CD4-positive, alpha-beta memory T cell (primary cell): ENCODE measurements around the gene PRSS57. TPM values are rescaled to one million over a fixed set of nuclear protein-coding genes. Genes with fewer than 3 reads are reported as not detected.
"Not testable (repeated sequence)": the region's sequence is repeated elsewhere in the genome, so short reads cannot be mapped to it uniquely, and the experiment has no call there.

ENCODE experiments used
- CTCF ChIA-PET: fragments of 350-600 bp; sonication (Branson Sonifier 250); formaldehyde crosslinking; loops from one replicate; lab custom pipeline; 2021; ENCODE audit warnings: inconsistent platforms; ENCODE audit not compliant: partially characterized antibody; lab: Charles Lee
- POLR2A ChIA-PET: fragments of 350-600 bp; sonication (Branson Sonifier 250); formaldehyde crosslinking; loops from one replicate; lab custom pipeline; 2021; ENCODE audit not compliant: partially characterized antibody; lab: Charles Lee
- DNase-seq, 5 donors: peaks; one replicate each; pipeline versions ENCODE4 v3.0.0 to v3.0.0-alpha.2; 2020 to 2022; ENCODE audit warnings: mixed read lengths in 1 of 5
- H3K27ac ChIP-seq: one replicate; pipeline ENCODE4 v1.7.0; 2013; ENCODE audit warnings: low read depth, low read length
- H3K27me3 ChIP-seq: 2 replicates; pipeline ENCODE4 v1.7.0; 2013; ENCODE audit warnings: mild to moderate bottlenecking, low read length, moderate library complexity; ENCODE audit not compliant: insufficient read depth
- H3K36me3 ChIP-seq: 2 replicates; pipeline ENCODE4 v1.7.0; 2013; ENCODE audit warnings: mild to moderate bottlenecking, low read length, moderate library complexity; ENCODE audit not compliant: insufficient read depth
- H3K4me1 ChIP-seq: 2 replicates; pipeline ENCODE4 v1.7.0; 2013; ENCODE audit warnings: mild to moderate bottlenecking, low read length, moderate library complexity; ENCODE audit not compliant: insufficient read depth
- H3K4me3 ChIP-seq, 2 donors: one replicate each; pipeline ENCODE4 v1.7.0; 2013; ENCODE audit warnings: low read length in 2 of 2, mild to moderate bottlenecking in 1 of 2
- H3K9me3 ChIP-seq, 2 donors: one replicate each; pipeline ENCODE4 v1.7.0; 2013; ENCODE audit warnings: low read length in 2 of 2, control low read depth in 1 of 2; ENCODE audit not compliant: control insufficient read depth in 1 of 2
- H3K27ac Mint-ChIP-seq, 7 donors: one replicate each; pipeline ENCODE4 v1.8.0; 2020 to 2021; ENCODE audit warnings: mixed read lengths in 7 of 7, mild to moderate bottlenecking in 6 of 7, inconsistent platforms in 3 of 7, moderate library complexity in 3 of 7
- H3K27me3 Mint-ChIP-seq, 2 donors: one replicate each; pipeline ENCODE4 v1.8.0; 2020 to 2021; ENCODE audit warnings: mixed read lengths in 2 of 2
- H3K36me3 Mint-ChIP-seq, 2 donors: one replicate each; pipeline ENCODE4 v1.8.0; 2020 to 2021; ENCODE audit warnings: mixed read lengths in 2 of 2, inconsistent platforms in 1 of 2, mild to moderate bottlenecking in 1 of 2
- H3K4me1 Mint-ChIP-seq, 4 donors: one replicate each; pipeline ENCODE4 v1.8.0; 2020 to 2021; ENCODE audit warnings: mixed read lengths in 4 of 4, mild to moderate bottlenecking in 1 of 4
- H3K4me3 Mint-ChIP-seq, 8 donors: one replicate each; pipeline ENCODE4 v1.8.0; 2020 to 2021; ENCODE audit warnings: mixed read lengths in 8 of 8, mild to moderate bottlenecking in 7 of 8, moderate library complexity in 6 of 8, inconsistent platforms in 3 of 8
- H3K9me3 Mint-ChIP-seq, 8 donors: one replicate each; pipeline ENCODE4 v1.8.0; 2020 to 2021; ENCODE audit warnings: mixed read lengths in 8 of 8, mild to moderate bottlenecking in 5 of 8, inconsistent platforms in 3 of 8, moderate library complexity in 1 of 8
- intact Hi-C: fragments of 100-400 bp; cut with micrococcal nuclease; formaldehyde crosslinking; loops from one replicate; pipeline ENCODE4 v1.15.1; 2023
- polyA plus RNA-seq, 2 donors: library from polyadenylated mRNA; unstranded; fragments of 300-500 nt; fragmentation: Illumina TruSeq; gene quantifications; one replicate each; pipeline ENCODE4 v1.2.3, GENCODE V29; 2021
- total RNA-seq, 2 experiments: library from RNA; stranded (reverse); gene quantifications; one replicate each; pipeline ENCODE4 v1.2.3, GENCODE V29; 2021

The PRSS57 gene
- total and polyA plus RNA-seq, 4 experiments from 2014 or later, result not detected

- peak in 1 of 5 donors; percentile 25 for DNase-seq
- Mint-ChIP-seq H3K4me3 (no peak overlapping the region), H3K4me1 (peaks cover 7 to 18% (median 9%) of the 10 kb centered on the region in 4 donors), H3K36me3 (no peaks in the 10 kb centered on the region), H3K27ac (no peak overlapping the region), H3K9me3 (peaks cover 0 to 2% (median 0%) of the 10 kb centered on the region in 8 donors), H3K27me3 (peaks cover 0 to 3% of the 10 kb centered on the region in 2 donors)
- no peaks in the 10 kb centered on the region for H3K27me3 ChIP-seq
- no peaks in the 10 kb centered on the region for H3K4me1 ChIP-seq
- no peak overlapping the region for H3K4me3 ChIP-seq
- H3K27ac ChIP-seq, result no peak overlapping the region
- intact Hi-C loops, result no loop called here
- no peaks in the 10 kb centered on the region for H3K36me3 ChIP-seq
- ChIA-PET CTCF (no interaction called here), POLR2A (no interaction called here)
- no peaks in the 10 kb centered on the region for H3K9me3 ChIP-seq
Measured at GRCh38 chr19:729965-730668, 34.9 kb upstream of the PRSS57 start.

GRCh38 chr19:729564-729963 is 34.3 kb upstream of the PRSS57 start:
- POLR2A ChIA-PET, H3K36me3 Mint-ChIP-seq, H3K36me3 ChIP-seq, H3K27ac ChIP-seq, H3K4me3 ChIP-seq, H3K27ac Mint-ChIP-seq, H3K4me1 ChIP-seq, H3K27me3 ChIP-seq, H3K9me3 Mint-ChIP-seq, intact Hi-C loops, CTCF ChIA-PET, H3K27me3 Mint-ChIP-seq, H3K4me3 Mint-ChIP-seq, H3K9me3 ChIP-seq: not testable (repeated sequence)
- peak in 1 of 5 donors; percentile 14 for DNase-seq
- peaks cover 7 to 18% (median 9%) of the 10 kb centered on the region in 4 donors for H3K4me1 Mint-ChIP-seq

DNA sequence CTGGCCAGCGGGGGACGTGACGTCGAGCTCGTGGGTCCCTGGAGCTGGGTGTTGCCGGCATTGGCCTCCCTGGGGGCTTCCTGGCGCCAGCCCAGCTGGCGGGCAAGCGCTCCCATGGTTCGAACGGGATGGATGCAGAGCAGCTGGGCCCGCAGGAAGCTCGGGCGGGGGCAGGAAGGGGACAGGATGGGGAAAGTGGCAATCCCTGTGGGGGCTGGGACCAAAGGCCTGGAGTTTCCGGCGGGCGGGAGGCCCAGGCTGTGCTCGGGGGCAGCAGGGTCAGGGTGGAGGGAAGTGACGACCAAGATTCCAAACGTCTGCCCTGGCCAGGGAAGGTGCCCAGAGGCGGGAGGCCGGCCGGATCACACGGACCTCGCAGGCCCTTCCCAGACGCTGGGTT is 32.8 kb upstream of the PRSS57 start:
- no peaks in the 10 kb centered on the region for H3K4me1 ChIP-seq
- Mint-ChIP-seq H3K9me3 (peaks cover 0 to 1% (median 0%) of the 10 kb centered on the region in 8 donors), H3K27ac (no peak overlapping the region), H3K4me3 (no peak overlapping the region), H3K27me3 (peaks cover 1 to 7% of the 10 kb centered on the region in 2 donors), H3K36me3 (no peaks in the 10 kb centered on the region), H3K4me1 (peaks cover 0 to 7% (median under 1%) of the 10 kb centered on the region in 4 donors)
- no peak for DNase-seq
- intact Hi-C loops, result no loop called here
- no peak overlapping the region for H3K4me3 ChIP-seq
- no peaks in the 10 kb centered on the region for H3K9me3 ChIP-seq
- no peak overlapping the region for H3K27ac ChIP-seq
- ChIA-PET POLR2A (no interaction called here), CTCF (no interaction called here)
- no peaks in the 10 kb centered on the region for H3K36me3 ChIP-seq
- no peaks in the 10 kb centered on the region for H3K27me3 ChIP-seq

GRCh38 chr19:726993-727956 is 32.0 kb upstream of the PRSS57 start:
- ChIA-PET CTCF (no interaction called here), POLR2A (no interaction called here)
- H3K9me3 ChIP-seq, result no peaks in the 10 kb centered on the region
- no peaks in the 10 kb centered on the region for H3K27me3 ChIP-seq
- H3K36me3 Mint-ChIP-seq, result no peaks in the 10 kb centered on the region
- H3K4me3 Mint-ChIP-seq, result no peak overlapping the region
- no peak overlapping the region for H3K27ac Mint-ChIP-seq
- no peak overlapping the region for H3K4me3 ChIP-seq
- no peaks in the 10 kb centered on the region for H3K9me3 Mint-ChIP-seq
- peaks cover 1 to 7% of the 10 kb centered on the region in 2 donors for H3K27me3 Mint-ChIP-seq
- no peak for DNase-seq
- intact Hi-C loops, result no loop called here
- H3K4me1 Mint-ChIP-seq, result no peaks in the 10 kb centered on the region
- H3K36me3 ChIP-seq, result no peaks in the 10 kb centered on the region
- H3K27ac ChIP-seq, result no peak overlapping the region
- no peaks in the 10 kb centered on the region for H3K4me1 ChIP-seq

DNA sequence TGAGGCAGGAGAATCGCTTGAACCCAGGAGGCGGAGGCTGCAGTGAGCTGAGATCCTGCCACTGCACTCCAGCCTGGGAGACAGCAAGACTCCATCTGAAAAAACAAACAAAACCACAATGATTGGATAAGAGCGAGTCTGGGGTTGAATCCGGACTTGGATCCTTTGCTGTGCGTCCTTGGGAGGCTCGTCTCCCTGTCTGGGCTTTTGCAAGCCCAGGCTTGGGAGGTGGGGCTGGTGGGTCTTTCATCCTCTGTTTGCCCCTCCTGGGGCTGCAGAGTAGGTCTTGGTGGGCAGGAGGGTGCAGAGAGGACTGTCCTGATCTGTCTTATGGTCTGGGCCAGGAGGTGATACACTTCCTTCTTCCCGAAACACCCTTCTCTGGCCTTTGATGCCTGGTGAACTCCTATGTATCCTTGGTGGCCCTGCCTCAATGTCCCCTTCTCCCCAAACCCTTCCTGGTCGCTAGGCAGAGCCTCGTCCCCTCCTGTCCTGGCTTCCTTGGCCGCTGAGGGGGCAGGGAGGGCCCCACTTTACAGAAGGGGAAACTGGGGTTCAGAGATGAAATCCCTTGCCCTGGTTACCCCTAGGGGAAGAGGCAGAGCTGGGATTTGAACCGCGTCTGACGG is 30.3 kb upstream of the PRSS57 start:
- H3K4me3 Mint-ChIP-seq, result no peak overlapping the region
- intact Hi-C loops, result no loop called here
- ChIA-PET POLR2A (no interaction called here), CTCF (no interaction called here)
- H3K27ac Mint-ChIP-seq, result no peak overlapping the region
- no peaks in the 10 kb centered on the region for H3K4me1 Mint-ChIP-seq
- Histone ChIP-seq H3K36me3 (no peaks in the 10 kb centered on the region), H3K4me3 (no peak overlapping the region), H3K27me3 (no peaks in the 10 kb centered on the region), H3K9me3 (no peaks in the 10 kb centered on the region), H3K27ac (no peak overlapping the region), H3K4me1 (no peaks in the 10 kb centered on the region)
- no peak for DNase-seq
- H3K9me3 Mint-ChIP-seq, result no peaks in the 10 kb centered on the region
- H3K27me3 Mint-ChIP-seq, result peaks cover 4 to 9% of the 10 kb centered on the region in 2 donors
- no peaks in the 10 kb centered on the region for H3K36me3 Mint-ChIP-seq

DNA sequence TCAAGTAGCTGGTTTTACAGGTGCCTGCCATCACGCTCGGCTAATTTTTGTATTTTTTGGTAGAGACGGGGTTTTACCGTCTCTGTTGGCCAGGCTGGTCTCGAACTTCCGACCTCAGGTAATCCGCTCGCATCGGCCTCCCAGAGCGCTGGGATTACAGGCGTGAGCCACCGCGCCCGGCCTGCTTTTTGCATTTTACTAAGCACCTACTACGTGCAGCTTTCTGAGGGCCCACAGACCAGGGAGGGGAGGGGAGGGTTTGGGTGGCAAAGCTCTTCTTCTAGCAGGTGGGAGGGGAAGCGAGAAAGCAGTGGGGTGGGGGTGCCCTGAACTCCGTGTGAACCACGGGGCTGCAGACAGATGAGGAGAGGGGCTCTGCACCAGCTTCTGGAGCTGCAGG is 28.5 kb upstream of the PRSS57 start:
- ChIA-PET CTCF (no interaction called here), POLR2A (no interaction called here)
- no peaks in the 10 kb centered on the region for H3K4me1 ChIP-seq
- Mint-ChIP-seq H3K27me3 (peaks cover 4 to 9% of the 10 kb centered on the region in 2 donors), H3K36me3 (no peaks in the 10 kb centered on the region), H3K9me3 (no peaks in the 10 kb centered on the region), H3K4me3 (no peak overlapping the region), H3K4me1 (no peaks in the 10 kb centered on the region), H3K27ac (no peak overlapping the region)
- H3K4me3 ChIP-seq, result no peak overlapping the region
- H3K36me3 ChIP-seq, result no peaks in the 10 kb centered on the region
- H3K9me3 ChIP-seq, result no peaks in the 10 kb centered on the region
- DNase-seq, result no peak
- H3K27ac ChIP-seq, result no peak overlapping the region
- intact Hi-C loops, result no loop called here
- H3K27me3 ChIP-seq, result no peaks in the 10 kb centered on the region

GRCh38 chr19:723247-723646 is 28.0 kb upstream of the PRSS57 start:
- no peaks in the 10 kb centered on the region for H3K4me1 ChIP-seq
- no peaks in the 10 kb centered on the region for H3K27me3 ChIP-seq
- no peak overlapping the region for H3K4me3 Mint-ChIP-seq
- no peaks in the 10 kb centered on the region for H3K36me3 Mint-ChIP-seq
- ChIA-PET CTCF (no interaction called here), POLR2A (no interaction called here)
- no peak overlapping the region for H3K4me3 ChIP-seq
- intact Hi-C loops, result no loop called here
- H3K9me3 ChIP-seq, result no peaks in the 10 kb centered on the region
- H3K27ac Mint-ChIP-seq, result no peak overlapping the region
- no peak overlapping the region for H3K27ac ChIP-seq
- H3K4me1 Mint-ChIP-seq, result no peaks in the 10 kb centered on the region
- DNase-seq, result no peak
- H3K36me3 ChIP-seq, result no peaks in the 10 kb centered on the region
- H3K27me3 Mint-ChIP-seq, result peaks cover 6 to 12% of the 10 kb centered on the region in 2 donors
- no peaks in the 10 kb centered on the region for H3K9me3 Mint-ChIP-seq
